ENCODE data around the gene CELSR2.

CELSR2 gene

GRCh38 chr1:109252167-109252892 lies 3.0 kb downstream of the CELSR2 start:
- no peak for DNase-seq (ENCODE audit: low spot score)

- peak; percentile 58 for DNase-seq (ENCODE audit: low spot score)
These were observed 3.8 kb downstream of the CELSR2 start for GRCh38 chr1:109252893-109253802.

GRCh38 chr1:109253803-109254620 lies 4.7 kb downstream of the CELSR2 start:
- DNase-seq (ENCODE audit: low spot score), result peak; percentile 64

- DNase-seq (ENCODE audit: low spot score), result peak; percentile 42
These were observed 5.3 kb downstream of the CELSR2 start for GRCh38 chr1:109254621-109255096.

- DNase-seq (ENCODE audit: low spot score), result peak; percentile 68
These were observed 5.8 kb downstream of the CELSR2 start for GRCh38 chr1:109255097-109255651.

- DNase-seq (ENCODE audit: low spot score), result no peak
These were observed 6.3 kb downstream of the CELSR2 start for GRCh38 chr1:109255678-109256077.

GRCh38 chr1:109256085-109256484 lies 6.7 kb downstream of the CELSR2 start:
- DNase-seq (ENCODE audit: low spot score), result no peak

- no peak for DNase-seq (ENCODE audit: low spot score)
These were observed 7.8 kb downstream of the CELSR2 start for GRCh38 chr1:109256971-109257681.

- no peak for DNase-seq (ENCODE audit: low spot score)
These were observed 8.5 kb downstream of the CELSR2 start for GRCh38 chr1:109257682-109258421.

GRCh38 chr1:109258481-109259466 lies 9.4 kb downstream of the CELSR2 start:
- no peak for DNase-seq (ENCODE audit: low spot score)

GRCh38 chr1:109259674-109260557 lies 10.6 kb downstream of the CELSR2 start:
- DNase-seq (ENCODE audit: low spot score), result peak; percentile 51

- no peak for DNase-seq (ENCODE audit: low spot score)
These were observed 11.7 kb downstream of the CELSR2 start for GRCh38 chr1:109261006-109261405.

GRCh38 chr1:109261578-109261977 lies 12.2 kb downstream of the CELSR2 start:
- DNase-seq (ENCODE audit: low spot score), result no peak

GRCh38 chr1:109262231-109263055 lies 13.1 kb downstream of the CELSR2 start:
- no peak for DNase-seq (ENCODE audit: low spot score)

GRCh38 chr1:109263234-109263596 lies 13.9 kb downstream of the CELSR2 start:
- peak; percentile 45 for DNase-seq (ENCODE audit: low spot score)

- DNase-seq (ENCODE audit: low spot score), result peak; percentile 98
These were observed 14.4 kb downstream of the CELSR2 start for GRCh38 chr1:109263597-109264378.

- no peak for DNase-seq (ENCODE audit: low spot score)
These were observed 15.0 kb downstream of the CELSR2 start for GRCh38 chr1:109264379-109264755.

Measured in iPS-NIHi11 (cell line).